A673 (cell line): Measurements from ENCODE around the gene SEMA4D.

Experiments
- EZH2 ChIP-seq: fragments of 200-600 bp; sonication (generic); IDR thresholded peaks from 2 replicates; pipeline ENCODE4 v1.6.1; 2017; ENCODE audit warnings: borderline replicate concordance, low read depth, mild to moderate bottlenecking, mixed read lengths, antibody characterized with exemption, low read length; ENCODE audit not compliant: poor library complexity, severe bottlenecking
- TF ChIP-seq, protein P1 (sequence below): fragments of 300-800, 200-600 bp; sonication (generic); conservative IDR thresholded peaks from 2 replicates; pipeline ENCODE4 v1.5.1; 2017; ENCODE audit warnings: low read depth, mild to moderate bottlenecking, antibody characterized with exemption, low read length, moderate library complexity, mixed read lengths

DNA sequence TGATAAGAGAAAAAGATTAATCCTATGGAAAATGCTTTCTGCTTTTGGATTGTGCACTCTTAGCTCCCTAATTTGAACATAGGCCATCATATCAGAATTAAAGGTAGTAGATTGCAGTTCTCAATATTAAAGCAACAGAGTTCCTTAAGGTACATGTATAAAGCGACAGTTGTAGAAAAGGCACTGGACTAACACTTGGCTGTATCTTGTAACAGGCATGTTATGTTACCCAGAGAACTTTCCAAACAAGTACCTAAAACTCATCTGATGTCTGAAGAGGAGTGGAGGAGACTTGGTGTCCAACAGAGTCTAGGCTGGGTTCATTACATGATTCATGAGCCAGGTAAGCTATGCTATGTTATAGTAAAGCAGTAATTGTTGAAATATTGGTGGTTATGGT is 183.0 kb downstream of the SEMA4D start:
- TF ChIP-seq, protein P1, sequence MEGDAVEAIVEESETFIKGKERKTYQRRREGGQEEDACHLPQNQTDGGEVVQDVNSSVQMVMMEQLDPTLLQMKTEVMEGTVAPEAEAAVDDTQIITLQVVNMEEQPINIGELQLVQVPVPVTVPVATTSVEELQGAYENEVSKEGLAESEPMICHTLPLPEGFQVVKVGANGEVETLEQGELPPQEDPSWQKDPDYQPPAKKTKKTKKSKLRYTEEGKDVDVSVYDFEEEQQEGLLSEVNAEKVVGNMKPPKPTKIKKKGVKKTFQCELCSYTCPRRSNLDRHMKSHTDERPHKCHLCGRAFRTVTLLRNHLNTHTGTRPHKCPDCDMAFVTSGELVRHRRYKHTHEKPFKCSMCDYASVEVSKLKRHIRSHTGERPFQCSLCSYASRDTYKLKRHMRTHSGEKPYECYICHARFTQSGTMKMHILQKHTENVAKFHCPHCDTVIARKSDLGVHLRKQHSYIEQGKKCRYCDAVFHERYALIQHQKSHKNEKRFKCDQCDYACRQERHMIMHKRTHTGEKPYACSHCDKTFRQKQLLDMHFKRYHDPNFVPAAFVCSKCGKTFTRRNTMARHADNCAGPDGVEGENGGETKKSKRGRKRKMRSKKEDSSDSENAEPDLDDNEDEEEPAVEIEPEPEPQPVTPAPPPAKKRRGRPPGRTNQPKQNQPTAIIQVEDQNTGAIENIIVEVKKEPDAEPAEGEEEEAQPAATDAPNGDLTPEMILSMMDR = no peak
- TF ChIP-seq EZH2 = no peak
